ENCODE results near the gene IVL. TPM values are rescaled to one million over a fixed set of nuclear protein-coding genes. Genes with fewer than 3 reads are reported as not detected.

The IVL gene
- polyA plus RNA-seq, 1 donor: not detected

GRCh38 chr1:152919071-152919470 lies 10.7 kb downstream of the IVL start:
- no peak for DNase-seq
- Histone ChIP-seq H3K4me3 (ENCODE audit: low read length) (no peak overlapping the region), H3K27me3 (ENCODE audit: control insufficient read depth, insufficient read depth, low read length) (peaks cover 2% of the 10 kb centered on the region), H3K9me3 (ENCODE audit: control insufficient read depth, low read depth, low read length) (no peaks in the 10 kb centered on the region), H3K27ac (ENCODE audit: low read length) (no peak overlapping the region), H3K4me1 (ENCODE audit: control insufficient read depth, insufficient read depth, low read length) (no peaks in the 10 kb centered on the region), H3K36me3 (ENCODE audit: control insufficient read depth, insufficient read depth, low read length) (no peaks in the 10 kb centered on the region)

GRCh38 chr1:152924191-152924590 lies 15.8 kb downstream of the IVL start:
- Histone ChIP-seq H3K4me3 (ENCODE audit: low read length) (no peak overlapping the region), H3K4me1 (ENCODE audit: control insufficient read depth, insufficient read depth, low read length) (no peaks in the 10 kb centered on the region), H3K9me3 (ENCODE audit: control insufficient read depth, low read depth, low read length) (no peaks in the 10 kb centered on the region), H3K27ac (ENCODE audit: low read length) (no peak overlapping the region), H3K36me3 (ENCODE audit: control insufficient read depth, insufficient read depth, low read length) (no peaks in the 10 kb centered on the region), H3K27me3 (ENCODE audit: control insufficient read depth, insufficient read depth, low read length) (no peaks in the 10 kb centered on the region)
- DNase-seq: no peak
- no CpG with 5 or more reads among the region's 2 CpGs for WGBS (ENCODE audit: insufficient coverage, low lambda C conversion rate)

- Histone ChIP-seq H3K9me3 (ENCODE audit: control insufficient read depth, low read depth, low read length) (no peaks in the 10 kb centered on the region), H3K36me3 (ENCODE audit: control insufficient read depth, insufficient read depth, low read length) (no peaks in the 10 kb centered on the region), H3K27ac (ENCODE audit: low read length) (no peak overlapping the region), H3K27me3 (ENCODE audit: control insufficient read depth, insufficient read depth, low read length) (no peaks in the 10 kb centered on the region), H3K4me1 (ENCODE audit: control insufficient read depth, insufficient read depth, low read length) (no peaks in the 10 kb centered on the region), H3K4me3 (ENCODE audit: low read length) (no peak overlapping the region)
- DNase-seq: no peak
- WGBS (ENCODE audit: insufficient coverage, low lambda C conversion rate): 80% methylated on average over 1 of the region's 3 CpGs
These were observed 17.7 kb downstream of the IVL start for GRCh38 chr1:152926091-152926490.

GRCh38 chr1:152928671-152929070 lies 20.3 kb downstream of the IVL start:
- Histone ChIP-seq H3K4me1 (ENCODE audit: control insufficient read depth, insufficient read depth, low read length) (no peaks in the 10 kb centered on the region), H3K4me3 (ENCODE audit: low read length) (no peak overlapping the region), H3K9me3 (ENCODE audit: control insufficient read depth, low read depth, low read length) (no peaks in the 10 kb centered on the region), H3K36me3 (ENCODE audit: control insufficient read depth, insufficient read depth, low read length) (no peaks in the 10 kb centered on the region), H3K27ac (ENCODE audit: low read length) (no peak overlapping the region), H3K27me3 (ENCODE audit: control insufficient read depth, insufficient read depth, low read length) (no peaks in the 10 kb centered on the region)
- no peak for DNase-seq
- no CpG with 5 or more reads among the region's 3 CpGs for WGBS (ENCODE audit: insufficient coverage, low lambda C conversion rate)

GRCh38 chr1:152932170-152932811 lies 23.9 kb downstream of the IVL start:
- no peaks in the 10 kb centered on the region for H3K9me3 ChIP-seq (ENCODE audit: control insufficient read depth, low read depth, low read length)
- no peak for DNase-seq
- no peak overlapping the region for H3K27ac ChIP-seq (ENCODE audit: low read length)
- H3K4me3 ChIP-seq (ENCODE audit: low read length): no peak overlapping the region
- no peaks in the 10 kb centered on the region for H3K36me3 ChIP-seq (ENCODE audit: control insufficient read depth, insufficient read depth, low read length)
- WGBS (ENCODE audit: insufficient coverage, low lambda C conversion rate): 83% methylated on average over 1 of the region's 4 CpGs
- H3K27me3 ChIP-seq (ENCODE audit: control insufficient read depth, insufficient read depth, low read length): no peaks in the 10 kb centered on the region
- no peaks in the 10 kb centered on the region for H3K4me1 ChIP-seq (ENCODE audit: control insufficient read depth, insufficient read depth, low read length)

- H3K9me3 ChIP-seq (ENCODE audit: control insufficient read depth, low read depth, low read length): no peaks in the 10 kb centered on the region
- no peaks in the 10 kb centered on the region for H3K27me3 ChIP-seq (ENCODE audit: control insufficient read depth, insufficient read depth, low read length)
- DNase-seq: no peak
- no peaks in the 10 kb centered on the region for H3K4me1 ChIP-seq (ENCODE audit: control insufficient read depth, insufficient read depth, low read length)
- no CpG with 5 or more reads among the region's 2 CpGs for WGBS (ENCODE audit: insufficient coverage, low lambda C conversion rate)
- H3K36me3 ChIP-seq (ENCODE audit: control insufficient read depth, insufficient read depth, low read length): no peaks in the 10 kb centered on the region
- H3K27ac ChIP-seq (ENCODE audit: low read length): no peak overlapping the region
- no peak overlapping the region for H3K4me3 ChIP-seq (ENCODE audit: low read length)
These were observed 24.9 kb downstream of the IVL start for GRCh38 chr1:152933196-152933595.

- H3K4me1 ChIP-seq (ENCODE audit: control insufficient read depth, insufficient read depth, low read length): no peaks in the 10 kb centered on the region
- no peaks in the 10 kb centered on the region for H3K27me3 ChIP-seq (ENCODE audit: control insufficient read depth, insufficient read depth, low read length)
- H3K27ac ChIP-seq (ENCODE audit: low read length): no peak overlapping the region
- H3K9me3 ChIP-seq (ENCODE audit: control insufficient read depth, low read depth, low read length): no peaks in the 10 kb centered on the region
- DNase-seq: no peak
- no peak overlapping the region for H3K4me3 ChIP-seq (ENCODE audit: low read length)
- WGBS (ENCODE audit: insufficient coverage, low lambda C conversion rate): no CpG with 5 or more reads among the region's 1 CpG
- no peaks in the 10 kb centered on the region for H3K36me3 ChIP-seq (ENCODE audit: control insufficient read depth, insufficient read depth, low read length)
These were observed 32.3 kb downstream of the IVL start for GRCh38 chr1:152940614-152941013.

- H3K27me3 ChIP-seq (ENCODE audit: control insufficient read depth, insufficient read depth, low read length): no peaks in the 10 kb centered on the region
- no peaks in the 10 kb centered on the region for H3K9me3 ChIP-seq (ENCODE audit: control insufficient read depth, low read depth, low read length)
- no peaks in the 10 kb centered on the region for H3K4me1 ChIP-seq (ENCODE audit: control insufficient read depth, insufficient read depth, low read length)
- no peak overlapping the region for H3K27ac ChIP-seq (ENCODE audit: low read length)
- no peaks in the 10 kb centered on the region for H3K36me3 ChIP-seq (ENCODE audit: control insufficient read depth, insufficient read depth, low read length)
- DNase-seq: no peak
- no CpG with 5 or more reads among the region's 8 CpGs for WGBS (ENCODE audit: insufficient coverage, low lambda C conversion rate)
- H3K4me3 ChIP-seq (ENCODE audit: low read length): no peak overlapping the region
These were observed 32.8 kb downstream of the IVL start for GRCh38 chr1:152941037-152941711.

GRCh38 chr1:152942161-152942560 lies 33.8 kb downstream of the IVL start:
- H3K27ac ChIP-seq (ENCODE audit: low read length): no peak overlapping the region
- H3K4me1 ChIP-seq (ENCODE audit: control insufficient read depth, insufficient read depth, low read length): no peaks in the 10 kb centered on the region
- WGBS (ENCODE audit: insufficient coverage, low lambda C conversion rate): no CpG with 5 or more reads among the region's 2 CpGs
- no peaks in the 10 kb centered on the region for H3K36me3 ChIP-seq (ENCODE audit: control insufficient read depth, insufficient read depth, low read length)
- DNase-seq: no peak
- no peaks in the 10 kb centered on the region for H3K9me3 ChIP-seq (ENCODE audit: control insufficient read depth, low read depth, low read length)
- H3K4me3 ChIP-seq (ENCODE audit: low read length): no peak overlapping the region
- no peaks in the 10 kb centered on the region for H3K27me3 ChIP-seq (ENCODE audit: control insufficient read depth, insufficient read depth, low read length)

GRCh38 chr1:152946248-152946647 lies 37.9 kb downstream of the IVL start:
- no peaks in the 10 kb centered on the region for H3K9me3 ChIP-seq (ENCODE audit: control insufficient read depth, low read depth, low read length)
- no peak overlapping the region for H3K27ac ChIP-seq (ENCODE audit: low read length)
- 75% methylated on average over 2 of the region's 3 CpGs for WGBS (ENCODE audit: insufficient coverage, low lambda C conversion rate)
- no peaks in the 10 kb centered on the region for H3K4me1 ChIP-seq (ENCODE audit: control insufficient read depth, insufficient read depth, low read length)
- no peaks in the 10 kb centered on the region for H3K36me3 ChIP-seq (ENCODE audit: control insufficient read depth, insufficient read depth, low read length)
- no peak for DNase-seq
- no peak overlapping the region for H3K4me3 ChIP-seq (ENCODE audit: low read length)
- H3K27me3 ChIP-seq (ENCODE audit: control insufficient read depth, insufficient read depth, low read length): peaks cover 3% of the 10 kb centered on the region

All from large intestine (tissue), 3 donors.